Kidney (tissue), 14 donors: ENCODE measurements around the gene CRTC3. TPM values are rescaled to one million over a fixed set of nuclear protein-coding genes. Genes with fewer than 3 reads are reported as not detected.

ENCODE experiments used
- DNase-seq, 5 donors: peaks; one replicate each; pipeline ENCODE4 v3.0.0-alpha.2; 2013 to 2020
- FAIRE-seq: peaks from 2 replicates; lab custom pipeline; 2012; peaks lifted over from hg19 to GRCh38; lab: Jason Lieb, UNC
- H3K27ac ChIP-seq, 2 donors: one replicate each; pipeline ENCODE4 v1.7.0; 2013; ENCODE audit warnings: low read depth in 2 of 2, low read length in 2 of 2, inconsistent platforms in 1 of 2
- H3K27me3 ChIP-seq: one replicate; pipeline ENCODE4 v1.7.1; 2013; ENCODE audit warnings: low read length, inconsistent platforms; ENCODE audit not compliant: control insufficient read depth, insufficient read depth
- H3K36me3 ChIP-seq, 3 donors: one replicate each; pipeline versions ENCODE4 v1.7.0 to v1.7.1; 2013; ENCODE audit warnings: low read length in 3 of 3, control low read depth in 1 of 3, inconsistent platforms in 1 of 3; ENCODE audit not compliant: insufficient read depth in 3 of 3, control insufficient read depth in 2 of 3
- H3K4me1 ChIP-seq, 3 donors: one replicate each; pipeline versions ENCODE4 v1.7.0 to v1.7.1; 2013; ENCODE audit warnings: low read length in 3 of 3, inconsistent platforms in 1 of 3, low read depth in 1 of 3; ENCODE audit not compliant: control insufficient read depth in 2 of 3, insufficient read depth in 2 of 3
- H3K4me3 ChIP-seq, 3 donors: one replicate each; pipeline versions ENCODE4 v1.7.0 to v1.8.1; 2013; ENCODE audit warnings: low read length in 3 of 3, control low read depth in 1 of 3, inconsistent platforms in 1 of 3
- H3K9ac ChIP-seq, 3 donors: one replicate each; pipeline versions ENCODE4 v1.7.0 to v1.7.1; 2013; ENCODE audit warnings: low read length in 3 of 3, control low read depth in 1 of 3, inconsistent platforms in 1 of 3
- H3K9me3 ChIP-seq, 3 donors: one replicate each; pipeline versions ENCODE4 v1.7.0 to v1.7.1; 2013; ENCODE audit warnings: low read length in 3 of 3, control low read depth in 1 of 3, inconsistent platforms in 1 of 3; ENCODE audit not compliant: control insufficient read depth in 2 of 3, insufficient read depth in 1 of 3
- intact Hi-C: fragments of 100-400 bp; cut with DNase I; formaldehyde crosslinking; loops from one replicate; pipeline ENCODE4 v1.11.1; 2022
- polyA plus RNA-seq: library from polyadenylated mRNA; stranded (reverse); fragments of 350-450 nt; fragmentation: Illumina TruSeq; extraction: RNeasy Lipid Tissue Mini Kit (QIAGEN cat#74804); gene quantifications from one replicate; pipeline ENCODE4 v1.2.3, GENCODE V29; 2014; ENCODE audit warnings: low read depth, low replicate concordance; ENCODE audit not compliant: insufficient read depth
- total RNA-seq: library from RNA; stranded (reverse); fragmentation: NEBNext Ultra II Directional; extraction: Animal tissue kit (Norgen Biotek cat#: 25700); gene quantifications from one replicate; pipeline ENCODE4 v1.2.1, GENCODE V29; 2021
- TF ChIP-seq, protein P1 (sequence below): IDR thresholded peaks from 3 replicates; pipeline ENCODE4 v1.5.1; 2012; ENCODE audit warnings: mild to moderate bottlenecking, moderate library complexity, borderline replicate concordance; ENCODE audit not compliant: insufficient read depth; ENCODE audit errors: extremely low read depth
- donor health status: control.
- donor health status: control.
- donor health status: control.
- donor health status: control.
- donor health status: control.
- donor health status: DM: yes; HTN: yes; CAD: no.
- donor health status: Normal renal cell carcinoma (clear cell type).

The CRTC3 gene
- total and polyA plus RNA-seq, 2 donors from 2014 or later = 9.2 to 49.0 TPM

DNA sequence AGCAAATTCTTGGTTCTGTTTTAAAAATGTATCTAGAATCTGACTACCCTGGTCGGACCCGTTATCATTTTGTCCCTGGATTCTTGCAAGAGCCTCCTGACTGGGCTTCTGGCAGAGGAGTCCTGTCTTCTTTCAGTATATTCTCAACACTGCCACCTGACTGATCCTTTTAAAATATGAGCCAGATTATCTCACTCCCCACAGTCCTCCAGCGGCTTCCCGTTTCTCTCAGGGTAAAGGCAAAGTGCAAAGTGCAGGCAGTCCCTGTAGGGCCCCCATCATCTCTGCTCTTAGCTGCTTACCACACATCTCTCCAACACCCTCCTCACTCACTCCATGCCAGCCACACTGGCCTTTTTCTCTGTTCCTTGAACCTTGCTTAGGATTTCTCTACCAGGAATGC is 28.4 kb downstream of the CRTC3 start:
- Histone ChIP-seq H3K9ac (peak overlapping the region in 1 of 3 donors; percentile 36), H3K9me3 (no peaks in the 10 kb centered on the region), H3K4me3 (peak overlapping the region in 1 of 3 donors; percentile 31), H3K4me1 (peaks cover 0 to 33% (median 23%) of the 10 kb centered on the region in 3 donors), H3K36me3 (no peaks in the 10 kb centered on the region), H3K27me3 (no peaks in the 10 kb centered on the region), H3K27ac (peak overlapping the region; percentile 64 to 80)
- no peak for FAIRE-seq
- peak in 4 of 5 donors; percentile 30 to 69 (median 48) for DNase-seq
- TF ChIP-seq, protein P1, sequence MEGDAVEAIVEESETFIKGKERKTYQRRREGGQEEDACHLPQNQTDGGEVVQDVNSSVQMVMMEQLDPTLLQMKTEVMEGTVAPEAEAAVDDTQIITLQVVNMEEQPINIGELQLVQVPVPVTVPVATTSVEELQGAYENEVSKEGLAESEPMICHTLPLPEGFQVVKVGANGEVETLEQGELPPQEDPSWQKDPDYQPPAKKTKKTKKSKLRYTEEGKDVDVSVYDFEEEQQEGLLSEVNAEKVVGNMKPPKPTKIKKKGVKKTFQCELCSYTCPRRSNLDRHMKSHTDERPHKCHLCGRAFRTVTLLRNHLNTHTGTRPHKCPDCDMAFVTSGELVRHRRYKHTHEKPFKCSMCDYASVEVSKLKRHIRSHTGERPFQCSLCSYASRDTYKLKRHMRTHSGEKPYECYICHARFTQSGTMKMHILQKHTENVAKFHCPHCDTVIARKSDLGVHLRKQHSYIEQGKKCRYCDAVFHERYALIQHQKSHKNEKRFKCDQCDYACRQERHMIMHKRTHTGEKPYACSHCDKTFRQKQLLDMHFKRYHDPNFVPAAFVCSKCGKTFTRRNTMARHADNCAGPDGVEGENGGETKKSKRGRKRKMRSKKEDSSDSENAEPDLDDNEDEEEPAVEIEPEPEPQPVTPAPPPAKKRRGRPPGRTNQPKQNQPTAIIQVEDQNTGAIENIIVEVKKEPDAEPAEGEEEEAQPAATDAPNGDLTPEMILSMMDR = no peak
- intact Hi-C loops = no loop called here

DNA sequence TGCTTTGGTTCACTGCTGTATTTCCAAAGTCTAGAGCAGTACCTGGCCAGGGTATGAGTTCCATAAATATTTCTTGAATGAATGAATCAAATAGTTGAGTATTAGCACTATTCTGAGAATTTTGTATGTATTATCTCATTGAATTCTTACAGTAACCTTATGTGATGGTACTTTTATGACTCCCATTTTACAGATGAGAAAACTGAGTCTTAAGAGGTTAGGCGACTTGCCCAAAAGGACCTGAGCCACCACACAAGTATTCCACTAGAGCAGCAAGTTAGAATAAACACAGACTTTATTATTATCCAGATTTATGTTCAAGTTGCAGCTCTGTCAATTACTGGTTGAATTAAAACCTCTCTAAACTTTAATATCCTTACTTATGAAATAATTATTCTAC is 29.4 kb downstream of the CRTC3 start:
- no peak for DNase-seq
- peaks cover 0 to 33% (median 29%) of the 10 kb centered on the region in 3 donors for H3K4me1 ChIP-seq
- no peak overlapping the region for H3K9ac ChIP-seq

DNA sequence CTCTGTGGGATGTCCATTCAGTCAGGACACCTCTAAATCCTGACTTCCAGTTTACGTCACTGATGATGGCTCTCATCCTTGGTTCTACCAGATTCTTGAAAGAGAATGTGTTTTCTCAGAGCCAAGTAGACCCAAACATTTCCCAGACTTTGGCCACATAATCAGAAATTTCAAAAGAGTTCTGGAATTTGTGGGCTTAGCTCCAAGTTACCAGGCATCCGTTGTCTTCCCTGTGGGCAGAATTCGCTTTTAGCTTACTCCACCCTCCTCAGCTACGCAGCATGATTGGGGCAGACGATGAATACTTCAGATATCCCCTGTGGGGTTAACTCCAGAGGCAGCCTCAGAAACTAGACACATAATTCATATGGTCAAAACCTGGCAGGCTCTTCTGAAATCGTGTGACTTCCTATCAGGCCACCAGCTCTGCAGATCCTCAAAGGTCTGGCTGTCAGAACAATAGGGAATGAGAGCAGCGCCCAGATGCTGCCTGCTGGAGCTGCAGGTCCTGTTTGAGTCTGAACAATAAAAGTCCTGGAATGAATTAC is 30.6 kb downstream of the CRTC3 start:
- no peak overlapping the region for H3K9ac ChIP-seq
- DNase-seq = peak in 1 of 5 donors; percentile 14
- TF ChIP-seq, protein P1 = no peak
- H3K27ac ChIP-seq = peak overlapping the region; percentile 35
- no peak overlapping the region for H3K4me3 ChIP-seq
- intact Hi-C loops = no loop called here
- H3K27me3 ChIP-seq = no peaks in the 10 kb centered on the region
- H3K4me1 ChIP-seq = peaks cover 0 to 33% (median 31%) of the 10 kb centered on the region in 3 donors
- no peaks in the 10 kb centered on the region for H3K36me3 ChIP-seq
- no peak for FAIRE-seq
- no peaks in the 10 kb centered on the region for H3K9me3 ChIP-seq

More for the DNA sequence above, 29.4 kb downstream of the CRTC3 start:
- no peaks in the 10 kb centered on the region for H3K9me3 ChIP-seq
- TF ChIP-seq, protein P1 = no peak
- intact Hi-C loops = no loop called here
- peak overlapping the region in 1 of 2 donors; percentile 28 for H3K27ac ChIP-seq
- no peaks in the 10 kb centered on the region for H3K36me3 ChIP-seq
- FAIRE-seq = no peak
- H3K27me3 ChIP-seq = no peaks in the 10 kb centered on the region
- no peak overlapping the region for H3K4me3 ChIP-seq
